GM12865 (cell line): ENCODE data around the gene TNNT2.

Source experiments
- DNase-seq: peaks from one replicate; pipeline ENCODE4 v3.0.0; 2010; ENCODE audit warnings: low read depth
- H3K4me3 ChIP-seq: 2 replicates; pipeline ENCODE4 v1.5.1; 2011; ENCODE audit warnings: mild to moderate bottlenecking, low read depth, low read length, control low read depth
- TF ChIP-seq, protein P1 (sequence below): IDR thresholded peaks from 2 replicates; pipeline ENCODE4 v1.5.1; 2011; ENCODE audit warnings: low read length, control low read depth, low read depth, inconsistent platforms; ENCODE audit not compliant: insufficient read depth; ENCODE audit errors: missing control alignments

The TNNT2 gene

GRCh38 chr1:201377611-201378092, at the start of gene TNNT2:
TSS of gene TNNT2 (minus strand) at chr1:201377680. CDS start at chr1:201373254, 4,426 bp downstream.
- H3K4me3 ChIP-seq = no peak within 1 kb of the TSS
- no peak for DNase-seq
- TF ChIP-seq, protein P1, sequence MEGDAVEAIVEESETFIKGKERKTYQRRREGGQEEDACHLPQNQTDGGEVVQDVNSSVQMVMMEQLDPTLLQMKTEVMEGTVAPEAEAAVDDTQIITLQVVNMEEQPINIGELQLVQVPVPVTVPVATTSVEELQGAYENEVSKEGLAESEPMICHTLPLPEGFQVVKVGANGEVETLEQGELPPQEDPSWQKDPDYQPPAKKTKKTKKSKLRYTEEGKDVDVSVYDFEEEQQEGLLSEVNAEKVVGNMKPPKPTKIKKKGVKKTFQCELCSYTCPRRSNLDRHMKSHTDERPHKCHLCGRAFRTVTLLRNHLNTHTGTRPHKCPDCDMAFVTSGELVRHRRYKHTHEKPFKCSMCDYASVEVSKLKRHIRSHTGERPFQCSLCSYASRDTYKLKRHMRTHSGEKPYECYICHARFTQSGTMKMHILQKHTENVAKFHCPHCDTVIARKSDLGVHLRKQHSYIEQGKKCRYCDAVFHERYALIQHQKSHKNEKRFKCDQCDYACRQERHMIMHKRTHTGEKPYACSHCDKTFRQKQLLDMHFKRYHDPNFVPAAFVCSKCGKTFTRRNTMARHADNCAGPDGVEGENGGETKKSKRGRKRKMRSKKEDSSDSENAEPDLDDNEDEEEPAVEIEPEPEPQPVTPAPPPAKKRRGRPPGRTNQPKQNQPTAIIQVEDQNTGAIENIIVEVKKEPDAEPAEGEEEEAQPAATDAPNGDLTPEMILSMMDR = no peak

DNA sequence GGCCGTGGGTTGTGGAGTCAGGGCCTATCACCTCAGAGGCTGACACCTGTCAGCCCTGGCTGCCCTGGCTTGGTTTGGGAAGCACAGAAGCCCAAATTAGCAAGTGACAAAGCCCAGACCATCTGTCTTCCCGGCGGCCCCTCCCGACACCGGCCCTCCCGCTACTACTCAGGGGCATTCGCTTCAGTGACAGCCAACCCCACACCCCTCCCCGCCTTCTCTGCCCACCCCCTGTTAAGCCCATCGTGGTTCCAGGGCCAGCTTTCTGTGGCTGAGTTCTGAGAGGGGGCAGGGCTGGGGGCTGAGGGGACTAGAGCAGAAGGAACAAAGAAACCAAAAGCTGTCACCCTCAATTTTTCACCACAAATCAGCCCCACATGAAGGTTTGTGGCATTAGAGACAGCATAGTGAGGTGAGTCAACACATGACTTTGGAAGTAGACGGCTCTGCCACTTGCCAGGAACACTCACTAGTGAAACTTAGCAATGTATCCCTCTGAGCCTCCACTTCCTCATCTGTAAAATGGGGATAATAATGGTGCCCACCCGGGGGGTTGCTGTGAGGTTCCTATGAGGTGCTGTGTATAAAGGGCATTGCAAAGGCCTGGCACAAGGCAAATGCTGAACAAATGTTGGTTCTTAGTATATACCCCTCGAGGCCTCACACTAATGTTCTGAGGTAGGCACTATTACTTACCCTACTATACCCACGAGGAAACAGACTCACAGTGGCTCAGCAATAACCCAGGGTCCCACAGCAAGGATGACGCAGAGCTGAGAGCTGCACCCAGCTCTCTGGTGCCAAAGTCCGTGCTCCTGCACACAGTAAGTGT, 49.2 kb upstream of the TNNT2 start:
- no peak for DNase-seq
- TF ChIP-seq, protein P1 = no peak
- H3K4me3 ChIP-seq = no peak overlapping the region

- no peak for DNase-seq
- no peak overlapping the region for H3K4me3 ChIP-seq
- TF ChIP-seq, protein P1 = no peak
These were observed 46.7 kb upstream of the TNNT2 start for GRCh38 chr1:201424146-201424545.

DNA sequence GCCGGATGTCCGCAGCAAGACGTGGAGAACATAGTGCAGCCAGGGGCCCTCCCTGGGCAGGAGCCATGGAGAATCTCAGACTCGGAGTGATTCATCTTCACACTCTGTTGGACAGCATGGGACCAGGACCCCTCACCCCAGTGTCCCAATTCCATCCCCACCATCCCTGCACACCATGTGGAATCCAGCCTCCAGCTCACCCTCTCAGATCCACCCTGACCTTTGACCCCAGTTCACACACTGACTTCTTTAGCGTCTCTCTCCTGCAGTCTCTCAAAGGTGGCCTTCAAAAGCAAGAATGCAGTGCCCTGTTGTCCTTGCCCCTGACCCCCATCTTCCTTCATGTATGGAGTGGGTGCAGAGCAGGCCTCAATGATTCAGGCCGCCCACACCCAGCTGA, 46.2 kb upstream of the TNNT2 start:
- H3K4me3 ChIP-seq = no peak overlapping the region
- TF ChIP-seq, protein P1 = no peak
- DNase-seq = no peak

DNA sequence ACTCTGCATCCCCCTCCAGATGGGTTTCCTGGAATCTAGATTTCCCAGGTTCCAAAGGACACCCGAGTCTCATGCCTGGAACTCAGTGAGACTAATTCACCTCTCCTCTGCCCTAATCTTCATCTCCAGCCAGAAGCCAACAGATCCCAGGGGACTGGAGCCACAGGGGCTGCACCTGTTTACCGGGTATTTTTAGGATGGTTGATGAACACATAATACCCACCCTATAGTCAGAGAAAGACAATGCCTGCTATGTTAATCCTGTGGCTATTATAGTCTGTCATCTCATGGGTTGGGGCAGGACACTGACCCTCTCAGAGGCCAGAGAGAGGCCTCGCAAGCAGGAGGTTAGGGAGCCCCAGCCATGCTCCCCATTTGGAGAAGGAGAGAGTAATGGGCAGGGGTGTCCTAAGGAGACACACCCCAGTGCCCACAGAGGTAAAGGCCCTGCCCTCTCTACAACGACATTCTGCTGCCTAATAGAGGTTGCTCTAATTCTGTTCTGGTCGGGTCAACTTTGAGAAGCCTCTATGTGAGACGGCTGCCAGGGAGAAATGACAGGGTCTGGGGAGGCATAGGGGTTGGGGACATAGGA, 45.1 kb upstream of the TNNT2 start:
- no peak overlapping the region for H3K4me3 ChIP-seq
- DNase-seq = no peak
- TF ChIP-seq, protein P1 = no peak

DNA sequence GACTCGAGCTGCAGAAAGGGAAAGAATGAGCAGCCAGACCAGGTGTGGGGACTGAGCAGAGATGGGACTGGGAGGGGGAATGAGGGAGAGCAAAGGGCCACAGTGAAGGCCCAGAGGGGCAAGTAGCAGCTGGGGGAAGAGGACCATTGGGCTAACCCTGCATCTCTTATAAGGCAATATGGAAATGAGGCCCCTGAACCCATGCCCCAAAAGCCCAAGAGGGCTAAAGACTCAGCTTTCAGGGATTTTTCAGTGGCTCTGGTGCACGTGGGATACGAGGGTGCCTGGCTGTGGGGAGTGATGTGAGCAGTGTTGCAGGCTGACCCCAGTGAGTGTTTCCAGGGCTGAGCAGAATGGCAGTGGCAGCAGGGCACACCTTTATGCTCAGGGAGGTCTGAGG, 44.5 kb upstream of the TNNT2 start:
- TF ChIP-seq, protein P1 = no peak

More for the DNA sequence above, 44.5 kb upstream of the TNNT2 start:
- DNase-seq = no peak
- no peak overlapping the region for H3K4me3 ChIP-seq
